Measurements from ENCODE around the gene TMEM170A. TPM values are rescaled to one million over a fixed set of nuclear protein-coding genes. Genes with fewer than 3 reads are reported as not detected.
A peak's percentile ranks its signal among the peaks of the same experiment; 100 is the strongest.

TMEM170A gene
- total RNA-seq, 8 experiments from 2014 or later: 7.9 to 24.2 (median 17.1) TPM

DNA sequence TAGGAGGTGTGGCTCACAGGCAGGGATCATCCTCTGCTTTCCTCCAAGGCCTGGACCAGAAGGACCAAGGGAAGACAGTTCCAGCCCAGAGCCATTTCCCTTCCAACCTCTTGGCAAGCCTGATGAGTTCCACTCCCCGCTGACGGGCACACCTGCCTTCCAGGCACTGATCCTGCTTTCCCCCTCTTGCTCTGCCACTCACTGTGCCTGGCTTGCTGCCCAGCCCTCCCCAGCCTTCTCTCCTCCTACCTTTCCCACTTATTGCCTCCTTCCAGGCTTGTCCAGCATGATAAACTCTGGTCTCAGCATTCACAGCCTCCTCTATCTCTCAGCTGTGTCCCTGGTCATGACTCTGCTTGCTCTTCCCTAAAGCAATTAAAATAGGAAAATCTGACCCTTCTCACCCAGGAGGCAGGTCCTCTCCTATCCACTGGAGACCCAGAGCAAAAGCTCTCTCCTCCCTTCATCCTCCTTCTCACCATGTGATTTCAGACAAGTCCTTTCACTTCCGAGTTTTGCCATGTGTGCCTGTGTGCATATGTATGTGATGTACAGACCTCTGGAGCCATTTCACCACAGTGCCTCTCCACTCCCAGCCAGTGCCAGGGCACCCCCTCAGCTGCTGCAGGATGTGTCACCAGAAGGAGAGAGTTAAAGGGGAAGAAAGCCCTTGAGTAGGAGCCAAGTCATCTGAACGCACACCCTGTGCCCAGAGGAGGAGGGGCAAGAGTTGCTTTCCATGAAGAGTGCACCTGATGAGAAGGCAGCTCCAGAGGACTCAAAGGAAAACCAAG lies 13.4 kb upstream of the TMEM170A start:
- H3K4me3 ChIP-seq: no peak overlapping the region
- no peaks in the 10 kb centered on the region for H3K4me1 ChIP-seq (replicated peaks in 1 of 2)
- 25 to 100% (median 80%) methylated on average over 1 to 3 of the region's 4 CpGs; no CpG with 5 or more reads in 3 of the 10 experiments for WGBS, 10 experiments
- peak in 2 of 8 experiments; percentile 61 to 89 for ATAC-seq (replicated peaks in 6 of 8)
- no peak overlapping the region for H3K27ac ChIP-seq
- in situ Hi-C loops (cut with MboI; ENCODE audit: low pct_unique_long_range_greater_than_20kb in 2 of 9, low sequenced_read_pairs in 9 of 9, unreplicated experiment in 9 of 9): loop anchor here in 1 of 9 experiments (25.0 kb wide), 1 partner anchor 284 kb away; no protein-coding TSS in a partner anchor

DNA sequence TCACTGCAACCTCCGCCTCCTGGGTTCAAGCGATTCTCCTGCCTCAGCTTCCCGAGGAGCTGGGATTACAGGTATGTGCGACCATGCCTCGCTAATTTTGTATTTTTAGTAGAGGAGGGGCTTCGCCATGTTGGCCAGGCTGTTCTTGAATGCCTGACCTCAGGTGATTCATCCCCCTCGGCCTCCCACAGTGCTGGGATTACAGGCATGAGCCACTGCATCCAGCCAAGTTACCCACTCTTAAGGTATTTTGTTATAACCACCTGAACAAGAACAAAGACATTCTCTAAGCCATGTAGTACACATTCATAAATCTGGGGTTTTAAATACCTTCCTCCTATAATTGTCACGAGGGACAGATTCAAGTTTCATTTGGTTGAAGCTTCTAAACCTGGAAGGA lies 12.3 kb upstream of the TMEM170A start:
- no peak for ATAC-seq (replicated peaks in 6 of 8)
- Histone ChIP-seq H3K4me1 (replicated peaks in 1 of 2) (no peaks in the 10 kb centered on the region), H3K4me3 (no peak overlapping the region), H3K27ac (no peak overlapping the region)
- 28 to 100% (median 73%) methylated on average over 1 to 6 of the region's 8 CpGs; no CpG with 5 or more reads in 3 of the 10 experiments for WGBS, 10 experiments
- in situ Hi-C loops (cut with MboI; ENCODE audit: low pct_unique_long_range_greater_than_20kb in 2 of 9, low sequenced_read_pairs in 9 of 9, unreplicated experiment in 9 of 9): loop anchor here in 1 of 9 experiments (25.0 kb wide), 1 partner anchor 285 kb away; no protein-coding TSS in a partner anchor

DNA sequence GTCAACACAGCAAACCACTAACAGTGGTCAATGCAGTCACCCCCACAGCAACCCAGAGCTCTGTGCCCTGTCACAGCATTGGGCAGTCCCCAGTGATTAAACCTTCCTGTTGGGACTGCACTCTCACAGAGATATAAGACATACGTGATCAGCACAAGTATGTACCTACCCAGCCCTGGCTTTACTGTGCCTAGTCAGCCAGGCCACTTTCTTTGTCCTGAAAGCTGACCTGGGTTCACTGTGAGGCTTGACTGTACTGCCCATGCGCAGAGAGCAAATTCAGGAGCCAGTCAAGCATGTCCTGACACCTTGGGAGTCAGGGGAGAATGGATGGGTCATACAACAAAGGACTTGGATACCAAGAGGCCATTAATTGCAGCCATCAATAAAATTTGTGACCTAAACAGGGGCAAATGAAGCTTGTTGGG lies 10.9 kb upstream of the TMEM170A start:
- no peak overlapping the region for H3K27ac ChIP-seq
- 0 to 100% (median 79%) methylated on average over 1 to 2 of the region's 2 CpGs; no CpG with 5 or more reads in 4 of the 10 experiments for WGBS, 10 experiments
- in situ Hi-C loops (cut with MboI; ENCODE audit: low pct_unique_long_range_greater_than_20kb in 2 of 9, low sequenced_read_pairs in 9 of 9, unreplicated experiment in 9 of 9): loop anchor here in 1 of 9 experiments (25.0 kb wide), 1 partner anchor 287 kb away; no protein-coding TSS in a partner anchor
- ATAC-seq (replicated peaks in 6 of 8): no peak
- H3K4me3 ChIP-seq: no peak overlapping the region
- H3K4me1 ChIP-seq (replicated peaks in 1 of 2): no peaks in the 10 kb centered on the region

DNA sequence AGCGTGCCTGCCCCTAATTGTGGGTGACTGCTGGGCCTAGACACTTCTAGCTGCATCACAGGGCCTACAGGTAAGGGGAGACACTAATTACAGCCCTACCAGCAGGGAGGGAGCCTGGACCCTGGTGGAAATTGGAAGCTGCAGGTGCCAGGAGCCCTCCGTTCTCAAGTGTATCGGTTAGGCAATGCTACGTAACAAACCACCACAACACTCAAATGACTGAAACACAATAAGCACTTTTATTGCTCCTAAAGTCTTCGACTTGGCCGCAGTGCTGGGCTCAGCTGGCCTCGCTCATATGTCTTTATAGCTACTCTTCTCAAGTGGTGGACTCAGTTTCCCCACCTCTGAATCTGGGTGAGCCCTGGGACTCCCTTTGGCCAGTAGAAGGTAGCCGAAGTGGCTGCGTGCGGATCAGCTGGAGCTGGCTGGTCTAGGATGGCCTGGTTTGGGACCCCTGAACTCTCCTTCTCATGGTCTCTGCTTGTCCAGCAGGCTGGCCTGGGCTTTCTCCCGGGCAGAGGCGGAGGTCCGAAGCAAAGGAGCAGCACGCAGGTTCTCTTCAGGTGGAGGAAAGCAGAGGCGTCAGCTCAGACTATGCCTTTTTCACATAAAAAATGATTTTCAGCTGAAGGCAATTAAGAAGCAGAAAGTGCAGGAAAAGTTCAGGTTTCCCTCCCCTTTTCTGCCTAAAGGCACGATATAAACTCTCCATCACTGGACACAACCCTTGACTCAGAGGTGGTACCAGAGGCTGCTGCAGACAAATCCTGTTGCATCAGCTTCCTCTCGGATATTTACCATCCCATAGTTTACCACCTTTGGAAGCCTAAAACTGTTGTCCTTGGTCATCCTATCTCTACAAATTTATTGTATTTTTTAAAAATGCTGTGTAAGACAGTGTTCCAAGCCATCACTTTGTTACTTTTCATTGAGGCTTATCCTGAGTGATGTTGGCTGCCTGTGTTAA lies 8.7 kb upstream of the TMEM170A start:
- Histone ChIP-seq H3K4me1 (replicated peaks in 1 of 2) (no peaks in the 10 kb centered on the region), H3K4me3 (no peak overlapping the region), H3K27ac (no peak overlapping the region)
- 68 to 100% (median 96%) methylated on average over 1 to 9 of the region's 17 CpGs; no CpG with 5 or more reads in 2 of the 10 experiments for WGBS, 10 experiments
- in situ Hi-C loops (cut with MboI; ENCODE audit: low pct_unique_long_range_greater_than_20kb in 2 of 9, low sequenced_read_pairs in 9 of 9, unreplicated experiment in 9 of 9): loop anchor here in 2 of 9 experiments (25.0 kb wide), 2 partner anchors 139 to 289 kb away; partner anchors contain the start of gene ADAT1 (in 1 of the 2)
- ATAC-seq (replicated peaks in 6 of 8): no peak

DNA sequence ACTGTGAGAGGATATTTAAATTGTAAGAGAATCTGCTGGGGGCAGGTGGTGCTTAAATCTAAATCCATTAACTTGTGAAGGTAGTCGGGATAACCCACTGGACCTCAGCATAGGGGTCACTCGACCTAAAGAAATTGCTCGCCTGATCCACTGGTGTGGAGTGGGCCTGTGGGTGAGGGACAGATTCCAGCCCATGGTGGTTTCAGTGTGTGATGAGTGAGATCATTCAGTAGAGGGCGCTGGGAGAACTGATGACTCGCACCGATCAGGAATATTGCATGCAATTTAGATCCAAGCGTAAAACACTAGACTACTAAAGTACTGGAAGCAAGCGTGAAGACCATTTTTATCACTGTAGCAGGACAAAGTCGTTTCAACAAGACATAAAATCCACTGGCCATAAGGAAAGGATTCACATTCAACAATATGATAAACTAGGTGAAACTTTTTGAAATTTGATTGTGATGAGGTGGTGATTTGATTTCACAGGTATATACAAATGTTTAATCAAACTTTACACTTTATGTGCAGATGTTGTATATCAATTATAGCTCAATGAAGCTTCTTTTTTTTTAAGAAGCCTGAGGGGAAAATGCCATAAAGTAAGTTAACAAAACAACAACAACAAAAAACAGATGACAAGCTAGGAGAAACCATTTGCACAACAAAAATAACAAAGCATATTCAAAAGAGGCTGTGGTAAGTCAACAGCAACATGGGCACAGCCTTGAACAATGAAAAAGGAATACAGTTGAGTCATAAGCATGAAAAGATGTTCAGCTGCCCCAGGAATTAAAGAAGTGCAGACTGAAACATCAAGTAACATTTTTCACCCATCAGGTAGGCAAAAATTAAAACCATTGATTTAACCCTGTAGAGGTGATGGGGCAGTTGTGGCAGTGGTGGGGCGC lies 7.5 kb upstream of the TMEM170A start:
- in situ Hi-C loops (cut with MboI; ENCODE audit: low pct_unique_long_range_greater_than_20kb in 2 of 9, low sequenced_read_pairs in 9 of 9, unreplicated experiment in 9 of 9): loop anchor here in 2 of 9 experiments (25.0 kb wide), 2 partner anchors 140 to 290 kb away; partner anchors contain the start of gene ADAT1 (in 1 of the 2)
- 0 to 33% (median 8%) methylated on average over 2 to 8 of the region's 10 CpGs for WGBS, 10 experiments
- no peak overlapping the region for H3K27ac ChIP-seq
- H3K4me1 ChIP-seq (replicated peaks in 1 of 2): no peaks in the 10 kb centered on the region
- no peak overlapping the region for H3K4me3 ChIP-seq
- peak; percentile 91 to 100 (median 99) for ATAC-seq (replicated peaks in 6 of 8)

DNA sequence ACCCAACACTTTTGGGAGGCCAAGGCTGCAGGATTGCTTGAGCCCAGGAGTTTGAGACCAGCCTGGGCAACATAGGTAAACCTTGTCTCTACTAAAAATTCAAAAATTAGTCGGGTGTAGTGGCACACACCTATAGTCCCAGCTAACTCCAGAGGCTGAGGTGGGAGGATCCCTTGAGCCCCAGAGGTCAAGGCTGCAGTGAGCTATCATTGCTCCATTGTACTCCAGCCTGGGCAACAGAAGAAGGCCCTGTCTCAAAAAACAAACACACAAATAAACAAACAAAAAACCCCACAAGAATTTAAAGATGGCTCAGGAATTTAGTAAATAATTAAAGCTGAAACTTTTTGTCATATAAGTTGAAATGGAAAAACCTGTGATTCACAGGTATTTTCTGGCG lies 2.3 kb upstream of the TMEM170A start:
- peaks cover 6 to 7% of the 10 kb centered on the region in 2 donors for H3K4me1 ChIP-seq (replicated peaks in 1 of 2)
- H3K4me3 ChIP-seq: no peak overlapping the region
- no peak for ATAC-seq (replicated peaks in 6 of 8)
- in situ Hi-C loops (cut with MboI; ENCODE audit: low pct_unique_long_range_greater_than_20kb in 2 of 9, low sequenced_read_pairs in 9 of 9, unreplicated experiment in 9 of 9): loop anchor here in 2 of 9 experiments (25.0 kb wide), 2 partner anchors 146 to 296 kb away; partner anchors contain the start of gene ADAT1 (in 1 of the 2)
- WGBS, 10 experiments: 17 to 100% (median 75%) methylated on average over 1 to 2 of the region's 2 CpGs
- no peak overlapping the region for H3K27ac ChIP-seq

DNA sequence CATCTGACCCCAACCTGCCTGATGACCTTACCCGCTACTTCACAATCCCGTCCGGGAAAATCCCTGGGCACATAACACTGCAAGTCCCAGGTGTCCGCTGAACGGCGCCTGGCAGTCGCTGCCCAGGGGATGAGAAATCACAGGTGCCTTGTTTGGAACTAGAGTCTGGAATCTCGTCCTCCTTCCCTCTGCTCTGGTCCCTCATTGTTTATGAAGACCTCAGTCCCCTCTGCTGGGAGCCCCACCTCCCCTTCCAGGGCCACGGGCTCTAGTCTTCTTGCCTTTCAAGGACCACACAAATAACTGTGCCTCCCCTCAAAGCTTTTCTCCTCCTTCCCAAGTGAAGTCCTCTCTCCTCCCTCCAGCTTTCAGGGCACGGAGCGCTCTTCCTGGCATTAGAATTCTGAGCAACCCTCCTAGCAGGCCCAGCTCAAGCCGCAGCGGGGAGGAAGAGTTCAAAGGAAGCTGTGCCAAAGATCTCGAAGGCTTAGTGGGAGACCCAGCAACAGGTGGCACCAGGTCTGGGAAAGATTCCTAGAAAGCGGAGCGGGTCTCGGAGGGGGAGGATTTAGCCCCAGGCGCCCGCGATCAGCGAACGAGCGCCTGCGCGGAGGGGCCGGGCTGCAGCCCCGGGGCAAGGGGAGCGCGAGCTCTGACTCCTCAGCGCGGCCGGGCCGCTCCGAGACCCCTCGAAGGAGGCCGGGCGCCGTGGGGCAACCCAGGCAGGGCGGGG lies 934 bp downstream of the TMEM170A start:
- peak overlapping the region; percentile 80 to 89 for H3K27ac ChIP-seq
- 0% methylated on average over 3 to 10 of the region's 39 CpGs; no CpG with 5 or more reads in 8 of the 10 experiments for whole genome bisulfite sequencing, 10 experiments
- in situ Hi-C loops (cut with MboI; ENCODE audit: low pct_unique_long_range_greater_than_20kb in 2 of 9, low sequenced_read_pairs in 9 of 9, unreplicated experiment in 9 of 9): loop anchor here in 2 of 9 experiments (25.0 kb wide), 2 partner anchors 149 to 299 kb away; partner anchors contain the start of gene ADAT1 (in 1 of the 2)
- peaks cover 7 to 13% of the 10 kb centered on the region in 2 donors for H3K4me1 ChIP-seq (replicated peaks in 1 of 2)
- peak; percentile 12 to 25 (median 20) for ATAC-seq (replicated peaks in 6 of 8)
- peak overlapping the region; percentile 56 to 92 (median 79) for H3K4me3 ChIP-seq

DNA sequence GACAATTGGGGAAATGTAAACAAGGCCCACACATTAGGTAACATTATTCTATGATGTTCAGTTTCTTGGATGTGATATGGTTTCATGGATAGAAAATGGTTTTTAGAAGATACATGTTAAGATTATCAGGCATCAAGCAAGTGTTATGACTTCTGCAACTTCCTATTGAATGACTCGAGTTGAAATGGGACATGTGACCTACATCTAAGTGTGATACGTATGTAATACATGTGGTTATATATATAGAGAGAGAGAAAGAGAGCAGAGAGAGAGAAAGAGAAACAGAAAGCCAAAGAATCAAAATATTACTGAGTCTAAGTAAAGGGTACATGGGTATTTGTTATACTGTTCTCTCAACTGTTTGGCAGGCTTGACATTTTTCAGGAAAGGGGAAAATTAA lies 1.7 kb downstream of the TMEM170A start:
- peaks cover 7 to 13% of the 10 kb centered on the region in 2 donors for H3K4me1 ChIP-seq (replicated peaks in 1 of 2)
- no peak overlapping the region for H3K27ac ChIP-seq
- in situ Hi-C loops (cut with MboI; ENCODE audit: low pct_unique_long_range_greater_than_20kb in 2 of 9, low sequenced_read_pairs in 9 of 9, unreplicated experiment in 9 of 9): loop anchor here in 2 of 9 experiments (25.0 kb wide), 2 partner anchors 149 to 299 kb away; partner anchors contain the start of gene ADAT1 (in 1 of the 2)
- H3K4me3 ChIP-seq: peak overlapping the region; percentile 56 to 92 (median 79)
- 4 to 88% (median 42%) methylated on average over 2 of the region's 2 CpGs; no CpG with 5 or more reads in 1 of the 10 experiments for WGBS, 10 experiments
- no peak for ATAC-seq (replicated peaks in 6 of 8)

DNA sequence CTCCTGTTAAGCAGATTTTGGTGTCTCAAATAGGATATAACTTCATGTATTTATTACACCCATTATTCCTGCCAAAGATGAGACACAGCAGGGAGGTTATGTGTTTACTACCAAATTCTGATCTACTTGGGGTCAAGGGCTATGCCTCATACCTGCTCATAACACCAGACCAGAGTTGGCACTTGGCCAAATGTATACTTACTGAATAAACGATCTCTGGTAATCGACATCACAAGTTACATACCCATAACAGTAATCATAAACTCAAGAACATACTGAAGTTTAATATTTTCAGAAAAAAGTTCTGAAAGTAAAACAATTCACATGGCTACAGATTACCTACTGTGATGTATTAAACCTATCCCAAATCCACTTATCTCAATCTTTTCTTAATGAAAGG lies 2.9 kb downstream of the TMEM170A start:
- in situ Hi-C loops (cut with MboI; ENCODE audit: low pct_unique_long_range_greater_than_20kb in 2 of 9, low sequenced_read_pairs in 9 of 9, unreplicated experiment in 9 of 9): loop anchor here in 2 of 9 experiments (25.0 kb wide), 2 partner anchors 151 to 301 kb away; partner anchors contain the start of gene ADAT1 (in 1 of the 2)

DNA sequence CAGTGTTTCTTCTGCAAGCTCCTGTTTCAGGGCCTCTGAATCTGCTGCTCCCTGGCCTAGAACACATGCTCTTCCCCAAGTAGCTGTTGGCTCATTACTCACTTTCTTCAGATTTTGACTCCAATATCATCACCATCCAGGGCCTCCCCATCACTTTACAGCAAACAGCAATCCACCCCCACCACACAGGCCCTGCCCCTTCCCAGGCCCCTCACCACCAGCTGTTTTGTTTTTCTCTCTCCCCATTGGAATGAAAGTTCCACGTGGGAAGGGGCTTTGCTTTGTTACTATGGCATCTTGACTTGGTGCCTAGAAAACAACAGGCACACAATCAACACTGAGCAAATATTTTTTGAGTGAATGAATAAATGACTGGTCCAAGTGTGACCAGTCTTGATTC lies 4.0 kb downstream of the TMEM170A start:
- 20% methylated on average over 1 of the region's 1 CpG; no CpG with 5 or more reads in 9 of the 10 experiments for WGBS, 10 experiments
- H3K4me1 ChIP-seq (replicated peaks in 1 of 2): peaks cover 11 to 19% of the 10 kb centered on the region in 2 donors
- H3K27ac ChIP-seq: peak overlapping the region in 1 of 2 donors; percentile 9
- in situ Hi-C loops (cut with MboI; ENCODE audit: low pct_unique_long_range_greater_than_20kb in 2 of 9, low sequenced_read_pairs in 9 of 9, unreplicated experiment in 9 of 9): loop anchor here in 2 of 9 experiments (25.0 kb wide), 2 partner anchors 152 to 302 kb away; partner anchors contain the start of gene ADAT1 (in 1 of the 2)
- no peak for ATAC-seq (replicated peaks in 6 of 8)
- no peak overlapping the region for H3K4me3 ChIP-seq

More for the DNA sequence above, 2.9 kb downstream of the TMEM170A start:
- H3K4me1 ChIP-seq (replicated peaks in 1 of 2): peaks cover 7 to 13% of the 10 kb centered on the region in 2 donors
- H3K4me3 ChIP-seq: no peak overlapping the region
- 83 to 100% (median 94%) methylated on average over 1 to 2 of the region's 2 CpGs; no CpG with 5 or more reads in 5 of the 10 experiments for WGBS, 10 experiments
- no peak for ATAC-seq (replicated peaks in 6 of 8)
- no peak overlapping the region for H3K27ac ChIP-seq

DNA sequence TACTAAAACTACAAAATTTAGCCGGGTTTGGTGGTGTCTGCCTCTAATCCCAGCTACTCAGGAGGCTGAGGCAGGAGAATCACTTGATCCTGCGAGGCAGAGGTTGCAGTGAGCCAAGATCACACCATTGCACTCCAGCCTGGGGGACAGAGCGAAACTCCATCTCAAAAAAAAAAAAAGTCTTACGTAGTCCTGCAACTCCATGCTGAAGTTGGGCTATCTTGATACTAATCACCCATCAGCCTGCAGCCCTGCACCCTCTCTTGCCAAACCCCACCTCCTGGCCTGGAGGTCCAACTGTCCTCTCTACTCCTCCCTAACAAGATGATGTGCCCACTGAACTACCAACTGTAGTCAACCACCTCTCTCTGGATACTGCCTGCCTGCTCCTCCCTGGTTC lies 4.8 kb downstream of the TMEM170A start:
- no peak for ATAC-seq (replicated peaks in 6 of 8)
- Histone ChIP-seq H3K4me1 (replicated peaks in 1 of 2) (peaks cover 11 to 22% of the 10 kb centered on the region in 2 donors), H3K27ac (no peak overlapping the region), H3K4me3 (no peak overlapping the region)
- 80 to 100% (median 100%) methylated on average over 1 to 3 of the region's 4 CpGs; no CpG with 5 or more reads in 4 of the 10 experiments for WGBS, 10 experiments
- in situ Hi-C loops (cut with MboI; ENCODE audit: low pct_unique_long_range_greater_than_20kb in 2 of 9, low sequenced_read_pairs in 9 of 9, unreplicated experiment in 9 of 9): loop anchor here in 2 of 9 experiments (25.0 kb wide), 2 partner anchors 153 to 303 kb away; partner anchors contain the start of gene ADAT1 (in 1 of the 2)
